ENCODE measurements around the gene OXCT2.

The OXCT2 gene

DNA sequence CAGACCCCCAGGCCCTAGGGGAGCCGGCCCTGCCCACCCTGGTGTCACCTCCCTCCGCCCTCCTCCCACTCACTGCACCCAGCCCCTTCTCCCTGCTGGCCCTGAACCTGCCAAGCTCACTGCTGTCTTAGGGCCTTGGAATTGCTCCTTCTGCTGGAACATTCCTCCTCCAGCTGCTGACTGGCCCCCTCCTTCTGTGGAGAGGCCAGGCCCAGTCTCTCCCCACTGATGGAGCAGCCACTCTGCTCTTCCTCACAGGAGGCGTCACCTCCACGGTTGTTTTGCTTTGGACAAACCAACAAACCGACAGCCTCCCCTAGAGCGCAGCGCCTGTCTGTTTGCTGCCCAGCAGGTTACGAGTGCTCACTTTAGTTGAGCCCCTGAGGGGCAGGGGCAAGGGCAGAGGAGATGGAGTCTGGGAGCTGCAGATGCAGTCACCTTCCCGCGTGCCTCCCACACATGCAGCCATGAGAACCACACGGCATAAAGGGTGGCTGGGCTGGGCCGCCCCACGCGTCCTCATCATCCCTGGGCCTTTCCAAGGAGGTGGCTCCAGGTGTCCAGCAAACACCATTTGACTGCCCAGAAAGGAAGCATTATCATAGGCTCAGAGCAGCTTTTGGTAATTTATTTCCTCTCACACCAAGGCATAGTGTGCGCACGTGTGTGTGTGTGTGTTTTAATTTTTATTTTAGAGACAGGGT lies 9.4 kb downstream of the OXCT2 start:
- TF ChIP-seq, protein P1, sequence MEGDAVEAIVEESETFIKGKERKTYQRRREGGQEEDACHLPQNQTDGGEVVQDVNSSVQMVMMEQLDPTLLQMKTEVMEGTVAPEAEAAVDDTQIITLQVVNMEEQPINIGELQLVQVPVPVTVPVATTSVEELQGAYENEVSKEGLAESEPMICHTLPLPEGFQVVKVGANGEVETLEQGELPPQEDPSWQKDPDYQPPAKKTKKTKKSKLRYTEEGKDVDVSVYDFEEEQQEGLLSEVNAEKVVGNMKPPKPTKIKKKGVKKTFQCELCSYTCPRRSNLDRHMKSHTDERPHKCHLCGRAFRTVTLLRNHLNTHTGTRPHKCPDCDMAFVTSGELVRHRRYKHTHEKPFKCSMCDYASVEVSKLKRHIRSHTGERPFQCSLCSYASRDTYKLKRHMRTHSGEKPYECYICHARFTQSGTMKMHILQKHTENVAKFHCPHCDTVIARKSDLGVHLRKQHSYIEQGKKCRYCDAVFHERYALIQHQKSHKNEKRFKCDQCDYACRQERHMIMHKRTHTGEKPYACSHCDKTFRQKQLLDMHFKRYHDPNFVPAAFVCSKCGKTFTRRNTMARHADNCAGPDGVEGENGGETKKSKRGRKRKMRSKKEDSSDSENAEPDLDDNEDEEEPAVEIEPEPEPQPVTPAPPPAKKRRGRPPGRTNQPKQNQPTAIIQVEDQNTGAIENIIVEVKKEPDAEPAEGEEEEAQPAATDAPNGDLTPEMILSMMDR (IDR thresholded peaks at IDR 0.05; ENCODE audit: extremely low read depth, insufficient read depth, missing control alignments) = no peak
- in situ Hi-C loops (cut with MboI; ENCODE audit: low pct_unique_long_range_greater_than_20kb, low sequenced_read_pairs, unreplicated experiment) = no loop called here
- DNase-seq (ENCODE audit: low spot score) = no peak

DNA sequence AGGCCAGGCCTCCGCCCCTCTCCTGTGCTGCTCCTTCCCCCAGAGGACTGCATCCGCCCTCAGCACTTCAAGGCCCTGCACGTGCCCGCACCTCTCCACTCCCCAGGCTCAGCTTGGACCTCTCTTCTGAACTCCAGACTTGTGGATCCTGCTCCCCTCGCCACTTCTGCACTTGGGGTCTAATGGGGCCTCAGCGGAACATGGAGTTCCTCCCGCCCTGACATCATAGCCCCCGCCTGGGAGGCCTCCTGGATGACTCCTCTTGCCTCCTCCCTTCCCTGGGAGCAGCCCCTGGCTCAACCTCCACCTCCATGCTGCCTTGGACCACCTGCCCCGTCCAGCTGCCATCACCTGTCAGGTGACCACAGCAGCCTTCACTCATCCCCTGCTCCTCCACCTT lies 10.1 kb downstream of the OXCT2 start:
- in situ Hi-C loops (cut with MboI; ENCODE audit: low pct_unique_long_range_greater_than_20kb, low sequenced_read_pairs, unreplicated experiment) = no loop called here
- TF ChIP-seq, protein P1 (IDR thresholded peaks at IDR 0.05; ENCODE audit: extremely low read depth, insufficient read depth, missing control alignments) = no peak
- no peak for DNase-seq (ENCODE audit: low spot score)

DNA sequence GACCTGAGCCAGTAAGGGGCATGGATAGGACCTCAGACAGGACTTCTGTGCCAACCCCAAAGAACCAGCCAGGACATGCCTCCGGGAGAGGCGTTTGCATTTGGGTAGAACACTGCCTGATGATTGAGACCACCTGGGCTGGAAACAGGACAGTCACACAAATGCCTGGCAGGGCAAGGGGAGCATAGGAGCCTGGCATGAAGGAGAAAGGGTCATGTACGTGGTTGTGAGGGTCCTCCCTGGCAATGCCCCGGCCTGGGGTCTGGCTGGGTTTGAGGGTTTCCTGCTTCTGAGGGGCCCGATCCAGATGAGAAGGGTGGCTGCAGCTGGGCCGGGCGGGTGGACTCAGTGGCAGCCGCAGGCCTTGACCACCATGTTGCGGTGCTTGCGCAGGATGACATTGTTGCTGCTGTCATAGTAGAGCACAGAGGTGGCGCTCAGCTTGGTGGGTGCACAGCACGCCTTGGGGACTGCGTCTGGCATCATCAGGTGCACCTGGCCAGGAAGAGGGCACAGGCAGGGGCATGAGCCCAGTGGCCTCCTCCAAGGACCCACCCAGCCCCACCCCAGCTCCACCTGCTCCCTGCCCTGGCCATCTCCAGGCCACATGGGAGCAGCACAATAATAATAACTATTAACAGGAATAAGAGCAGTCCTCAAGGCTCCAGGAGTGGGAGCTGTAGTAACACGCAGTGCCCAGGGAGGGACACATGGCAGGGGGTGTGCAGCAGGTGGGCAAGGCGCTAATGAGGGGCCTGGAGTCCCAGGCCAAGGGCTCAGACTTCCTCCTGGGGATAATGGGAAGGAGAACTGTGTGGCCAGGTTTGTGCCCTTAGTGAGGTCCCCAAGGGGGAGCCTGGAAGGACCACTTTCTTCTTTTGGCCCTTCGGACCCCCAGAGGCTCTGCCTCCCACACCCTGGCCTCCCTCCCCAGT lies 10.8 kb downstream of the OXCT2 start:
- TF ChIP-seq, protein P1 (IDR thresholded peaks at IDR 0.05; ENCODE audit: extremely low read depth, insufficient read depth, missing control alignments) = no peak
- DNase-seq (ENCODE audit: low spot score) = no peak

DNA sequence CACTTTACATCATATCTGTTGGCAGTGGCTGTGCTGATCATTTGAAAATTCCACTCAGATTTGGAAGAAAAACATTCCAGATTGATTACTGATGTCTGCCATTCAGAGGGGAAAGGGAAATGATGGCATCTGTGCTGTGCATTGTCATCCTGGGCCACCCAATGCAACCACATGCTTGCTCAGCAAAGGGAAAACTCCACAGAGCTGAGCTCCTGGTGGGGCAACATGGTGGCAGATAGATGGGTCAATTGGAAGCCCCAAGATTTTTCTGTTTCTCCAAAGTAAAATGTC lies 11.8 kb downstream of the OXCT2 start:
- in situ Hi-C loops (cut with MboI; ENCODE audit: low pct_unique_long_range_greater_than_20kb, low sequenced_read_pairs, unreplicated experiment) = no loop called here
- no peak for DNase-seq (ENCODE audit: low spot score)
- TF ChIP-seq, protein P1 (IDR thresholded peaks at IDR 0.05; ENCODE audit: extremely low read depth, insufficient read depth, missing control alignments) = no peak

More for the DNA sequence above, 10.8 kb downstream of the OXCT2 start:
- in situ Hi-C loops (cut with MboI; ENCODE audit: low pct_unique_long_range_greater_than_20kb, low sequenced_read_pairs, unreplicated experiment) = no loop called here

DNA sequence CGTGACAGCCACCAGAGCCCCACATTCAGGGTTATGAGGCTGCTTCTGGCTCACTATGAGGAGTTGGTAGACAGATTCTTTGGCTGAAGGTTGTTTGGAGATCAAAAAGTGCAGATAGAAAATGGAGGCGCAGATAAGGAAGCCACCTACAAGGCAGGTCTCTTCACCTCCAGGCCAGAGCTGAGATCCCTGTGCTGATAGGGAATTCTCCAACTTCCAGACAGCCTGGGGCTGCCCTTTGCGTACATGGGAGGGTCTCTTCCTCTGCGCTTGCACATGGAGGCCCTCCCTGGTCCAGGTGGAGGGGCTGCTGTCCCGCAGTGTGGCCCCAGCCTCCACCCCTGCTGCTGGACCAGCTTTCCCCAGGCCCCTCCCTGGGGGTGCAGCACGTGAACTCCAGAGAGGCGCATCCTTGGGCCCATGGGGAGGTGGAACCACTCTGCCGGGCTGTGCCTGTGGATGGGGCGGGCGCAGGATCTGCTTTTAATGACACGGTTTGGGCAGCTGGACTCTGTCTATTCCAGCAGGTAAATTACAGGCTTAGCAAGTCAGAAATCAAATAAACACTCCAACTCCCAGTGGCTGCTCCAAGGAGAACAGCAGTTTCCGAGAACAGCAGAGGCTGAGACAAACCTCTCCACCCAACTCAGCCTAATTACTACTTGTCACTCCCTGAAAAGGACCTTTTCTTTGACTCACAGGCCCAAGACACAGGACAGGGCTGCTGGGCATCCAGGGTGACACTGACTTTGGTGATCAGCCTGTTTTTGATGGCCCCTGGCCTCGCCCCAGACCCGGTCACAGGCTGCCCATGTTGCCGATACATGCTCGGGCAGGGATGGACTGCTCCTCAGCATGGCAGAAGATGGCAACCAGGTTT lies 12.4 kb downstream of the OXCT2 start:
- in situ Hi-C loops (cut with MboI; ENCODE audit: low pct_unique_long_range_greater_than_20kb, low sequenced_read_pairs, unreplicated experiment) = no loop called here
- DNase-seq (ENCODE audit: low spot score) = no peak
- TF ChIP-seq, protein P1 (IDR thresholded peaks at IDR 0.05; ENCODE audit: extremely low read depth, insufficient read depth, missing control alignments) = no peak

DNA sequence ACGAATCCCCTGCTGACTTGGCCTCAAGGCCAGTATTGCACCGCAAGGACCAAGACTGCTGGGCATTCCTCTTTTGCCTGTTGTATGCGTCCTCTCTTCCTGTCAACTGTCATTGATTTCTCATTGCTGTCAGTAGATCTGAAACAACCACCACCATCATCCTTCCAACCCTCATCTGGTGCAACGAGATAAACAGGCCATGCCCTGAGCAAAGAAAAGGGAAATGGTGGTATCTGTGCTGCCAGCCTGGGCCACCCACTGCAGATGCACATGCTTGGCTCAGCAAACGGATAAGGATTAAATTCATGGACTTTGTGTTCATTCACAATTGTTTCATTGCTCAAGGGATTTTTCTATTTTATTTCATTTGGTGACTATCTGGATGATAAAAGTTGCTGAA lies 13.6 kb downstream of the OXCT2 start:
- in situ Hi-C loops (cut with MboI; ENCODE audit: low pct_unique_long_range_greater_than_20kb, low sequenced_read_pairs, unreplicated experiment) = no loop called here
- DNase-seq (ENCODE audit: low spot score) = no peak
- TF ChIP-seq, protein P1 (IDR thresholded peaks at IDR 0.05; ENCODE audit: extremely low read depth, insufficient read depth, missing control alignments) = no peak
